OCI-LY7 (cell line): Measurements from ENCODE around the gene MIPEP. TPM values are rescaled to one million over a fixed set of nuclear protein-coding genes. Genes with fewer than 3 reads are reported as not detected.
"Not testable (repeated sequence)": the region's sequence is repeated elsewhere in the genome, so short reads cannot be mapped to it uniquely, and the experiment has no call there.

Experiments used
- BruUV-seq: library from RNA; stranded (reverse); fragments of 400-500 nt; replicated peaks from 2 replicates; lab custom pipeline; 2021; lab: Mats Ljungman, UMichigan
- CTCF ChIA-PET: fragments of 300-600 bp; sonication (Branson Sonifier 250); formaldehyde crosslinking; loops from one replicate; lab custom pipeline; 2022; ENCODE audit warnings: antibody characterized with exemption; ENCODE audit not compliant: unreplicated experiment; lab: Charles Lee
- POLR2A ChIA-PET: fragments of 300-600 bp; sonication (Branson Sonifier 250); formaldehyde crosslinking; loops from one replicate; lab custom pipeline; 2022; ENCODE audit warnings: antibody characterized with exemption; lab: Charles Lee
- DNase-seq: peaks from one replicate; pipeline ENCODE4 v3.0.0-alpha.2; 2015; ENCODE audit warnings: low spot score
- H2AFZ ChIP-seq: fragments of 200-600 bp; sonication (generic), shearing (Covaris generic); 2 replicates; pipeline ENCODE4 v1.6.1; 2014; ENCODE audit warnings: mild to moderate bottlenecking, antibody characterized with exemption, low read length, moderate library complexity
- H3K27ac ChIP-seq: fragments of 200-600 bp; sonication (generic); 2 replicates; pipeline ENCODE4 v1.5.1; 2014; ENCODE audit warnings: mixed run types, low read depth, mild to moderate bottlenecking, moderate library complexity, low read length, inconsistent platforms; ENCODE audit not compliant: poor library complexity, severe bottlenecking
- H3K36me3 ChIP-seq: fragments of 200-600 bp; sonication (generic); 2 replicates; pipeline ENCODE4 v1.6.1; 2014; ENCODE audit warnings: mild to moderate bottlenecking, antibody characterized with exemption, low read length, moderate library complexity, mixed read lengths; ENCODE audit not compliant: insufficient read depth
- H3K4me1 ChIP-seq: fragments of 200-600 bp; sonication (generic); 2 replicates; pipeline ENCODE4 v1.5.1; 2014; ENCODE audit warnings: mild to moderate bottlenecking, low read length; ENCODE audit not compliant: insufficient read depth, poor library complexity, severe bottlenecking
- H3K4me2 ChIP-seq: fragments of 200-600 bp; sonication (generic); 2 replicates; pipeline ENCODE4 v1.6.1; 2014; ENCODE audit warnings: mild to moderate bottlenecking, low read length
- H3K4me3 ChIP-seq: fragments of 200-600 bp; sonication (generic); 2 replicates; pipeline ENCODE4 v1.5.1; 2014; ENCODE audit warnings: mild to moderate bottlenecking, low read depth, low read length; ENCODE audit not compliant: poor library complexity, severe bottlenecking
- H3K79me2 ChIP-seq: fragments of 200-600 bp; sonication (generic); 2 replicates; pipeline ENCODE4 v1.6.1; 2016; ENCODE audit warnings: low read depth, mild to moderate bottlenecking, low read length, moderate library complexity, mixed read lengths; ENCODE audit not compliant: insufficient read depth
- H3K9me2 ChIP-seq: fragments of 200-600 bp; sonication (generic); 2 replicates; pipeline ENCODE4 v1.6.1; 2016; ENCODE audit warnings: mild to moderate bottlenecking, low read length, mixed read lengths; ENCODE audit not compliant: insufficient read depth
- H3K9me3 ChIP-seq: fragments of 200-600 bp; sonication (generic); 2 replicates; pipeline ENCODE4 v1.6.1; 2014; ENCODE audit warnings: mild to moderate bottlenecking, mixed run types, low read length, mixed read lengths
- H4K20me1 ChIP-seq: fragments of 200-600 bp; sonication (generic); 2 replicates; pipeline ENCODE4 v1.6.1; 2014; ENCODE audit warnings: mild to moderate bottlenecking, antibody characterized with exemption, low read length, moderate library complexity, mixed read lengths; ENCODE audit not compliant: insufficient read depth
- CTCF ChIP-seq: fragments of 200-600 bp; sonication (generic); conservative IDR thresholded peaks from 2 replicates; pipeline ENCODE4 v1.5.1; 2014; ENCODE audit warnings: mild to moderate bottlenecking, antibody characterized with exemption, low read length, moderate library complexity, mixed read lengths
- EZH2phosphoT487 ChIP-seq: fragments of 200-600 bp; sonication (generic); IDR thresholded peaks from 2 replicates; pipeline ENCODE4 v1.6.1; 2018; ENCODE audit warnings: low read depth, borderline replicate concordance, mild to moderate bottlenecking, mixed run types, antibody characterized with exemption, low read length, moderate library complexity, mixed read lengths
- intact Hi-C: fragments of 100-400 bp; cut with micrococcal nuclease; formaldehyde crosslinking; loops from one replicate; pipeline ENCODE4 v1.10.0; 2022; ENCODE audit not compliant: unreplicated experiment
- total RNA-seq, 2 experiments: library from RNA; depleted of rRNA in 1 of 2; stranded (reverse); fragments of >200 nt in 1 of 2; shearing (Covaris generic) in 1 of 2; gene quantifications; 2 replicates each; pipeline ENCODE4 v1.2.3, GENCODE V29; 2014 to 2022

The MIPEP gene
- total RNA-seq, 2 experiments from 2014 or later, result 13.5 to 15.7 TPM

- H4K20me1 ChIP-seq, intact Hi-C loops, BruUV-seq, H3K9me3 ChIP-seq, POLR2A ChIA-PET, H3K4me2 ChIP-seq, H3K4me3 ChIP-seq, H3K36me3 ChIP-seq, H3K27ac ChIP-seq, DNase-seq, CTCF ChIA-PET, H3K79me2 ChIP-seq, H3K9me2 ChIP-seq, H2AFZ ChIP-seq, H3K4me1 ChIP-seq: not testable (repeated sequence)
Observed at GRCh38 chr13:23894746-23895145, 5.5 kb upstream of the MIPEP start.

GRCh38 chr13:23893791-23894190 lies 4.6 kb upstream of the MIPEP start:
- POLR2A ChIA-PET, H3K9me3 ChIP-seq, H3K79me2 ChIP-seq, CTCF ChIA-PET, intact Hi-C loops, H4K20me1 ChIP-seq, H3K27ac ChIP-seq, H3K9me2 ChIP-seq, BruUV-seq, DNase-seq, H3K4me1 ChIP-seq, H3K4me2 ChIP-seq, H2AFZ ChIP-seq, H3K36me3 ChIP-seq, H3K4me3 ChIP-seq: not testable (repeated sequence)

- POLR2A ChIA-PET, result interaction anchor here (0.5 to 0.9 kb wide), 2 partner anchors 86 to 542 kb away, joined by 3 read pairs; no protein-coding TSS in a partner anchor
- TSS peak; percentile 57 for BruUV-seq
- TF ChIP-seq CTCF (peak; percentile 68), EZH2phosphoT487 (no peak)
- no peaks in the 10 kb centered on the region for H3K9me2 ChIP-seq
- H3K36me3 ChIP-seq, result peaks cover 3% of the 10 kb centered on the region; the same call in 1 of the 2 replicates
- CTCF ChIA-PET, result interaction anchor here (1.1 kb wide), 1 partner anchor 331 kb away, joined by 3 read pairs; no protein-coding TSS in a partner anchor
- peak overlapping the region; percentile 65 for H3K4me2 ChIP-seq
- DNase-seq, result peak; percentile 25
- peaks cover 14% of the 10 kb centered on the region for H3K4me1 ChIP-seq
- H3K4me3 ChIP-seq, result peak overlapping the region; percentile 92
- H3K9me3 ChIP-seq, result no peaks in the 10 kb centered on the region
- H3K27ac ChIP-seq, result no peak overlapping the region
- peaks cover 11% of the 10 kb centered on the region for H3K79me2 ChIP-seq
- no peaks in the 10 kb centered on the region for H4K20me1 ChIP-seq
- intact Hi-C loops, result loop anchor here (2.0 to 10.0 kb wide), 3 partner anchors 79 to 515 kb away; no protein-coding TSS in a partner anchor
- peak overlapping the region; percentile 97 for H2AFZ ChIP-seq
Observed at GRCh38 chr13:23889615-23890607, 711 bp upstream of the MIPEP start.

- H4K20me1 ChIP-seq, POLR2A ChIA-PET, H3K9me3 ChIP-seq, CTCF ChIA-PET, H3K4me3 ChIP-seq, H2AFZ ChIP-seq, BruUV-seq, H3K4me2 ChIP-seq, DNase-seq, H3K4me1 ChIP-seq, H3K27ac ChIP-seq, H3K9me2 ChIP-seq: not testable (repeated sequence)
- peaks cover 26% of the 10 kb centered on the region for H3K36me3 ChIP-seq
- intact Hi-C loops, result loop anchor here (10.0 kb wide), 2 partner anchors 330 to 510 kb away; no protein-coding TSS in a partner anchor
- H3K79me2 ChIP-seq, result peaks cover 11% of the 10 kb centered on the region
Observed at GRCh38 chr13:23884361-23884760, 4.8 kb downstream of the MIPEP start.
